Endothelial cell of umbilical vein (primary cell): Measurements from ENCODE around the gene DGKI. TPM values are rescaled to one million over a fixed set of nuclear protein-coding genes. Genes with fewer than 3 reads are reported as not detected.

Source experiments
- BruUV-seq: library from RNA; stranded (reverse); fragments of 400-500 nt; replicated peaks from 2 replicates; lab custom pipeline; 2021; lab: Mats Ljungman, UMichigan
- CTCF ChIA-PET: fragments of 300-600, 350-600 bp; sonication (Branson Sonifier 250); formaldehyde crosslinking; loops from one replicate; lab custom pipeline; 2021; ENCODE audit warnings: antibody characterized with exemption, inconsistent platforms; lab: Charles Lee
- POLR2A ChIA-PET: fragments of 300-600, 350-600 bp; sonication (Branson Sonifier 250); formaldehyde crosslinking; loops from one replicate; lab custom pipeline; 2021; ENCODE audit warnings: antibody characterized with exemption, inconsistent platforms; lab: Charles Lee
- DNase-seq: peaks from one replicate; pipeline ENCODE4 v3.0.0-alpha.2; 2011; ENCODE audit warnings: low read depth, low spot score
- FAIRE-seq: peaks from 2 replicates; lab custom pipeline; 2011; peaks lifted over from hg19 to GRCh38; lab: Jason Lieb, UNC
- H2AFZ ChIP-seq: 2 replicates; pipeline ENCODE4 v1.6.0; 2012; ENCODE audit warnings: low read depth, low read length, control low read depth, inconsistent platforms
- H3K27ac ChIP-seq: 2 replicates; pipeline ENCODE4 v1.5.1; 2011; ENCODE audit warnings: low read depth, mild to moderate bottlenecking, control low read depth, low read length, moderate library complexity; ENCODE audit not compliant: insufficient read depth
- H3K27me3 ChIP-seq, 2 experiments: 2 replicates each; pipeline versions ENCODE4 v1.6.0 to v1.6.1; 2011; ENCODE audit warnings: low read length in 2 of 2, mixed read lengths in 1 of 2; ENCODE audit not compliant: control insufficient read depth in 2 of 2, insufficient read depth in 2 of 2
- H3K36me3 ChIP-seq, 2 experiments: 2 replicates in 1 of 2; 3 replicates in 1 of 2; pipeline ENCODE4 v1.5.1; 2011; ENCODE audit warnings: low read length in 2 of 2, mild to moderate bottlenecking in 1 of 2, moderate library complexity in 1 of 2; ENCODE audit not compliant: control insufficient read depth in 2 of 2, insufficient read depth in 2 of 2; ENCODE audit errors: extremely low read depth in 1 of 2
- H3K4me1 ChIP-seq: 3 replicates; pipeline ENCODE4 v1.5.1; 2011; ENCODE audit warnings: mild to moderate bottlenecking, low read length; ENCODE audit not compliant: control insufficient read depth, insufficient read depth; ENCODE audit errors: extremely low read depth
- H3K4me2 ChIP-seq: 2 replicates; pipeline ENCODE4 v1.6.1; 2011; ENCODE audit warnings: low read length, control low read depth, mixed read lengths; ENCODE audit not compliant: insufficient read depth
- H3K4me3 ChIP-seq, 3 experiments: fragments of 200-600 bp in 1 of 3; sonication (generic), shearing (Covaris generic) in 1 of 3; replicated peaks in 1 of 3; 2 replicates each; pipeline ENCODE4 v1.5.1; 2011 to 2016; ENCODE audit warnings: control low read depth in 3 of 3, low read length in 3 of 3, mild to moderate bottlenecking in 2 of 3, inconsistent platforms in 1 of 3, low read depth in 1 of 3, moderate library complexity in 1 of 3; ENCODE audit not compliant: insufficient read depth in 1 of 3
- H3K79me2 ChIP-seq: 2 replicates; pipeline ENCODE4 v1.6.0; 2012; ENCODE audit warnings: low read length, inconsistent platforms; ENCODE audit not compliant: control insufficient read depth, insufficient read depth
- H3K9ac ChIP-seq: replicated peaks from 2 replicates; pipeline ENCODE3; 2011; ENCODE audit warnings: low read length, control low read depth; ENCODE audit not compliant: insufficient read depth; ENCODE audit errors: extremely low read depth
- H3K9me1 ChIP-seq: replicated peaks from 3 replicates; pipeline ENCODE4 v1.6.0; 2011; ENCODE audit warnings: mild to moderate bottlenecking, low read length; ENCODE audit not compliant: control insufficient read depth, insufficient read depth; ENCODE audit errors: extremely low read depth
- H3K9me3 ChIP-seq: replicated peaks from 2 replicates; pipeline ENCODE4 v1.5.1; 2012; ENCODE audit warnings: low read length, inconsistent platforms; ENCODE audit not compliant: control insufficient read depth, insufficient read depth
- H4K20me1 ChIP-seq: replicated peaks from 2 replicates; pipeline ENCODE3; 2011; ENCODE audit warnings: mild to moderate bottlenecking, low read length; ENCODE audit not compliant: control insufficient read depth, insufficient read depth; ENCODE audit errors: extremely low read depth
- EZH2 ChIP-seq: IDR thresholded peaks from 2 replicates; pipeline ENCODE4 v1.6.1; 2012; ENCODE audit warnings: borderline replicate concordance, low read depth, mild to moderate bottlenecking, moderate library complexity, low read length, inconsistent platforms; ENCODE audit not compliant: severe bottlenecking
- FOS ChIP-seq: IDR thresholded peaks from 2 replicates; pipeline ENCODE4 v1.6.1; 2011; ENCODE audit warnings: mild to moderate bottlenecking, low read length, moderate library complexity, borderline replicate concordance; ENCODE audit not compliant: insufficient read depth
- GATA2 ChIP-seq: IDR thresholded peaks from 2 replicates; pipeline ENCODE4 v1.7.0; 2011; ENCODE audit warnings: low read depth, mild to moderate bottlenecking, moderate library complexity, mixed read lengths, low read length; ENCODE audit not compliant: insufficient read length, insufficient read depth
- JUN ChIP-seq: IDR thresholded peaks from 2 replicates; pipeline ENCODE4 v1.6.1; 2011; ENCODE audit warnings: borderline replicate concordance, low read depth; ENCODE audit not compliant: insufficient read length, insufficient read depth
- MAX ChIP-seq: IDR thresholded peaks from 2 replicates; pipeline ENCODE4 v1.6.1; 2011; ENCODE audit not compliant: insufficient read depth, insufficient read length
- MYC ChIP-seq: IDR thresholded peaks from one replicate; pipeline ENCODE4 v1.6.1; 2011; ENCODE audit warnings: mild to moderate bottlenecking, low read depth, low read length
- POLR2A ChIP-seq: IDR thresholded peaks from 2 replicates; pipeline ENCODE4 v1.6.1; 2012; ENCODE audit warnings: low read depth, mild to moderate bottlenecking, control low read depth, low read length
- POLR2AphosphoS5 ChIP-seq: IDR thresholded peaks from 2 replicates; pipeline ENCODE4 v1.6.1; 2012; ENCODE audit warnings: low read depth, mild to moderate bottlenecking, control low read depth, low read length, moderate library complexity; ENCODE audit not compliant: insufficient read depth
- dilution Hi-C: fragments of 300-500 bp; cut with MboI; formaldehyde crosslinking; loops from one replicate; pipeline ENCODE4 v1.15.0; 2019; ENCODE audit warnings: low sequenced_read_pairs; ENCODE audit not compliant: extremely low pct_ligation_motif_present
- intact Hi-C: fragments of 100-400 bp; cut with micrococcal nuclease; formaldehyde crosslinking; loops from one replicate; pipeline ENCODE4 v1.10.0; 2022
- polyA plus RNA-seq, 4 experiments: library from polyadenylated mRNA; depleted of rRNA in 3 of 4; stranded (reverse) in 3 of 4; unstranded in 1 of 4; fragments of >200 nt; gene quantifications; 2 replicates each; pipeline versions ENCODE4 v1.2.1 to v1.2.3, GENCODE V29; 2011 to 2012; ENCODE audit warnings: missing spikeins in 1 of 4
- total RNA-seq: library from RNA; stranded (reverse); gene quantifications from 2 replicates; pipeline ENCODE4 v1.2.3, GENCODE V29; 2021
- TF ChIP-seq, protein P1 (sequence below), 2 donors: IDR thresholded peaks; 1 replicate in 1 of 2; 2 replicates in 1 of 2; pipeline ENCODE4 v1.5.1; 2011; ENCODE audit warnings: low read length in 2 of 2, mild to moderate bottlenecking in 2 of 2, moderate library complexity in 2 of 2, control low read depth in 1 of 2, inconsistent platforms in 1 of 2, low read depth in 1 of 2; ENCODE audit not compliant: insufficient read depth in 1 of 2; ENCODE audit errors: extremely low read depth in 1 of 2

DGKI gene
- total and polyA plus RNA-seq, 2 donors (not counting 3 experiments of a cell fraction or from before 2014, with no cell fraction given) = 0.11 to 0.51 TPM

GRCh38 chr7:137870684-137871083, 23.9 kb upstream of the DGKI start:
- no peak for DNase-seq
- H3K27ac ChIP-seq = no peak overlapping the region
- no peaks in the 10 kb centered on the region for H3K9me3 ChIP-seq
- no peaks in the 10 kb centered on the region for H4K20me1 ChIP-seq
- no peaks in the 10 kb centered on the region for H3K79me2 ChIP-seq
- no peak for FAIRE-seq
- no peak overlapping the region for H3K9ac ChIP-seq
- BruUV-seq = no TSS peak
- H3K4me3 ChIP-seq = no peak overlapping the region
- H3K4me2 ChIP-seq = no peak overlapping the region
- no peak for TF ChIP-seq POLR2AphosphoS5
- TF ChIP-seq EZH2 = no peak
- TF ChIP-seq, protein P1, sequence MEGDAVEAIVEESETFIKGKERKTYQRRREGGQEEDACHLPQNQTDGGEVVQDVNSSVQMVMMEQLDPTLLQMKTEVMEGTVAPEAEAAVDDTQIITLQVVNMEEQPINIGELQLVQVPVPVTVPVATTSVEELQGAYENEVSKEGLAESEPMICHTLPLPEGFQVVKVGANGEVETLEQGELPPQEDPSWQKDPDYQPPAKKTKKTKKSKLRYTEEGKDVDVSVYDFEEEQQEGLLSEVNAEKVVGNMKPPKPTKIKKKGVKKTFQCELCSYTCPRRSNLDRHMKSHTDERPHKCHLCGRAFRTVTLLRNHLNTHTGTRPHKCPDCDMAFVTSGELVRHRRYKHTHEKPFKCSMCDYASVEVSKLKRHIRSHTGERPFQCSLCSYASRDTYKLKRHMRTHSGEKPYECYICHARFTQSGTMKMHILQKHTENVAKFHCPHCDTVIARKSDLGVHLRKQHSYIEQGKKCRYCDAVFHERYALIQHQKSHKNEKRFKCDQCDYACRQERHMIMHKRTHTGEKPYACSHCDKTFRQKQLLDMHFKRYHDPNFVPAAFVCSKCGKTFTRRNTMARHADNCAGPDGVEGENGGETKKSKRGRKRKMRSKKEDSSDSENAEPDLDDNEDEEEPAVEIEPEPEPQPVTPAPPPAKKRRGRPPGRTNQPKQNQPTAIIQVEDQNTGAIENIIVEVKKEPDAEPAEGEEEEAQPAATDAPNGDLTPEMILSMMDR (IDR thresholded peaks at IDR 0.05; ENCODE audit: extremely low read depth in 1 of 2, insufficient read depth in 1 of 2, low read depth in 1 of 2, low read length in 2 of 2) = no peak
- TF ChIP-seq JUN = no peak
- no peak for TF ChIP-seq POLR2A
- TF ChIP-seq MYC = no peak
- no peak for TF ChIP-seq MAX
- no peak for TF ChIP-seq GATA2
- TF ChIP-seq FOS = no peak
- dilution Hi-C loops (no loop called here), intact Hi-C loops (no loop called here)
- peaks cover 10 to 15% of the 10 kb centered on the region in 2 experiments for H3K36me3 ChIP-seq
- H3K9me1 ChIP-seq = no peaks in the 10 kb centered on the region
- ChIA-PET POLR2A (no interaction called here), CTCF (interaction anchor here (1.2 kb wide), 2 partner anchors 12 to 17 kb away, joined by 3 to 4 read pairs; no protein-coding TSS in a partner anchor)
- H2AFZ ChIP-seq = no peak overlapping the region
- H3K27me3 ChIP-seq = no peaks in the 10 kb centered on the region
- H3K4me1 ChIP-seq = peaks cover 6% of the 10 kb centered on the region
